Adrenal gland (tissue), 5 donors: ENCODE results near the gene ZBTB32.

Experiments
- CTCF ChIP-seq, 6 experiments: fragments of 450-650 bp in 4 of 6; fragments of 200-600 bp in 2 of 6; sonication (generic) in 1 of 6; IDR thresholded peaks; 1 replicate in 5 of 6; 2 replicates in 1 of 6; pipeline versions ENCODE4 v1.5.1 to v1.8.0; 2016 to 2021; ENCODE audit warnings: antibody characterized with exemption in 6 of 6, mild to moderate bottlenecking in 2 of 6, moderate library complexity in 1 of 6
- POLR2A ChIP-seq, 2 donors: fragments of 450-650 bp; IDR thresholded peaks; one replicate each; pipeline ENCODE4 v1.6.1; 2017; ENCODE audit warnings: antibody characterized with exemption in 2 of 2, mild to moderate bottlenecking in 2 of 2, moderate library complexity in 1 of 2
- donor health status: DM: no; HTN: no; CAD: no.

- TF ChIP-seq CTCF (IDR thresholded peaks at IDR 0.05) = no peak
- no peak for TF ChIP-seq POLR2A (IDR thresholded peaks at IDR 0.05)
These were observed 21.0 kb downstream of the ZBTB32 start for GRCh38 chr19:35725216-35725861.
